ENCODE measurements around the gene GPX6. TPM values are rescaled to one million over a fixed set of nuclear protein-coding genes. Genes with fewer than 3 reads are reported as not detected.

GPX6 gene
- total RNA-seq, 1 experiment from 2014 or later = not detected

DNA sequence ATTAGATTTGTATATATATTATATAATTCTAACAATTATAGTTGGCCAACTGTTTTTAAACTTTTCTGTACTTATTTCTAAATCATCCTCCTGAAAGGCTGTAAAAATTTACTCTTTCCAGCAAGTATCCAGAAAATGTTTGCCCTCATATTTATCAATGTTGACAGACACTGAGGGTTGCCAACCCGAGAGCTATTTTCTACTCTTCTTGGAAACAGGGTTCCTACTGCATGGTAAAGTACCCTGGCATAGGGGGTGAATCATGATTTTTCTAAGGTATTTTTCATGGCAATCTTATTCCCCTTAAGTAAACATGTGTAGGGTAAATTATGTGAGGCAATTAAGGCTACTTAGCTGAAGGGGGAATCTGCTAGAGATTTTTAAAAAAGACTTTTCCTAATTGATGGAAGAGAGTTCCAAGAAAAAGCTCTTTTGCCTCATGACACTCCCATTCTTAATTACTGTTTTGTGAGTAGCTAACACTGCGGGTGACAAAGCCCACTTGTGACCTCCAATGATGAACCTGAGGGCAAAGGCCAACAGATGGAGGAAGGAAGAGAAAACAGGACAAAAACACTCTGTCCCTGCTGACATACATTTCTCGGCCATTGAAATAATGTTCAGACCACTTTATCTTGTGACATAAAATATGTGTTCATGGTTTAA is 48.0 kb upstream of the GPX6 start:
- Histone ChIP-seq H3K36me3 (ENCODE audit: control insufficient read depth in 1 of 2, insufficient read depth in 2 of 2, low read length in 2 of 2) (no peaks in the 10 kb centered on the region), H3K27ac (ENCODE audit: low read depth, low read length) (no peak overlapping the region), H3K4me3 (replicated peaks in 1 of 2; ENCODE audit: low read depth in 1 of 2, low read length in 2 of 2) (no peak overlapping the region), H2AFZ (ENCODE audit: low read depth, low read length, poor library complexity, severe bottlenecking) (no peak overlapping the region), H3K9me3 (ENCODE audit: control insufficient read depth in 1 of 2, insufficient read depth in 1 of 2, low read depth in 1 of 2, low read length in 2 of 2) (no peaks in the 10 kb centered on the region), H3K4me1 (ENCODE audit: control insufficient read depth in 1 of 2, insufficient read depth in 2 of 2, low read length in 2 of 2) (no peaks in the 10 kb centered on the region), H4K20me1 (ENCODE audit: insufficient read depth) (no peaks in the 10 kb centered on the region), H3K27me3 (ENCODE audit: insufficient read depth, low read length) (no peaks in the 10 kb centered on the region), H3K9ac (ENCODE audit: low read length) (no peak overlapping the region), H3K4me2 (ENCODE audit: low read length) (no peak overlapping the region), H3K79me2 (ENCODE audit: insufficient read depth, low read length) (no peaks in the 10 kb centered on the region), H3K9me2 (ENCODE audit: insufficient read depth) (no peaks in the 10 kb centered on the region; the same call in 1 of the 2 replicates)
- BruUV-seq (replicated peaks) = no TSS peak
- no peak for TF ChIP-seq ZFX (IDR thresholded peaks at IDR 0.05)
- TF ChIP-seq POLR2A (IDR thresholded peaks at IDR 0.05; ENCODE audit: borderline replicate concordance, extremely low read depth, insufficient read depth, insufficient read length) = no peak
- no peak for TF ChIP-seq ZNF274 (IDR thresholded peaks at IDR 0.05; ENCODE audit: low read depth, low read length)
- TF ChIP-seq POLR2AphosphoS5 (IDR thresholded peaks at IDR 0.05; ENCODE audit: low read depth, low read length) = no peak
- no peak for TF ChIP-seq EZH2 (IDR thresholded peaks at IDR 0.05)
- no peak for TF ChIP-seq CEBPB (IDR thresholded peaks at IDR 0.05; ENCODE audit: low read depth)
- TF ChIP-seq FOSL1 (IDR thresholded peaks at IDR 0.05; ENCODE audit: low read depth) = no peak
- TF ChIP-seq, protein P1, sequence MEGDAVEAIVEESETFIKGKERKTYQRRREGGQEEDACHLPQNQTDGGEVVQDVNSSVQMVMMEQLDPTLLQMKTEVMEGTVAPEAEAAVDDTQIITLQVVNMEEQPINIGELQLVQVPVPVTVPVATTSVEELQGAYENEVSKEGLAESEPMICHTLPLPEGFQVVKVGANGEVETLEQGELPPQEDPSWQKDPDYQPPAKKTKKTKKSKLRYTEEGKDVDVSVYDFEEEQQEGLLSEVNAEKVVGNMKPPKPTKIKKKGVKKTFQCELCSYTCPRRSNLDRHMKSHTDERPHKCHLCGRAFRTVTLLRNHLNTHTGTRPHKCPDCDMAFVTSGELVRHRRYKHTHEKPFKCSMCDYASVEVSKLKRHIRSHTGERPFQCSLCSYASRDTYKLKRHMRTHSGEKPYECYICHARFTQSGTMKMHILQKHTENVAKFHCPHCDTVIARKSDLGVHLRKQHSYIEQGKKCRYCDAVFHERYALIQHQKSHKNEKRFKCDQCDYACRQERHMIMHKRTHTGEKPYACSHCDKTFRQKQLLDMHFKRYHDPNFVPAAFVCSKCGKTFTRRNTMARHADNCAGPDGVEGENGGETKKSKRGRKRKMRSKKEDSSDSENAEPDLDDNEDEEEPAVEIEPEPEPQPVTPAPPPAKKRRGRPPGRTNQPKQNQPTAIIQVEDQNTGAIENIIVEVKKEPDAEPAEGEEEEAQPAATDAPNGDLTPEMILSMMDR (IDR thresholded peaks at IDR 0.05 in 2 of 3, conservative IDR thresholded peaks at IDR 0.05 in 1 of 3; ENCODE audit: borderline replicate concordance in 1 of 3, insufficient read depth in 1 of 3, low read depth in 2 of 3, low read length in 2 of 3) = no peak
- TF ChIP-seq SRF (IDR thresholded peaks at IDR 0.05; ENCODE audit: low read depth) = no peak
- TF ChIP-seq, protein P2, sequence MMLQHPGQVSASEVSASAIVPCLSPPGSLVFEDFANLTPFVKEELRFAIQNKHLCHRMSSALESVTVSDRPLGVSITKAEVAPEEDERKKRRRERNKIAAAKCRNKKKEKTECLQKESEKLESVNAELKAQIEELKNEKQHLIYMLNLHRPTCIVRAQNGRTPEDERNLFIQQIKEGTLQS (IDR thresholded peaks at IDR 0.05) = no peak
- TF ChIP-seq RAD21 (IDR thresholded peaks at IDR 0.05; ENCODE audit: low read depth) = no peak
- no peak for TF ChIP-seq EZH2phosphoT487 (IDR thresholded peaks at IDR 0.05; ENCODE audit: borderline replicate concordance)
- no peak for TF ChIP-seq JUND (IDR thresholded peaks at IDR 0.05)
- TF ChIP-seq EGR1 (IDR thresholded peaks at IDR 0.05; ENCODE audit: low read depth) = no peak
- no peak for TF ChIP-seq SP1 (IDR thresholded peaks at IDR 0.05; ENCODE audit: low read depth)
- TF ChIP-seq, protein P3, sequence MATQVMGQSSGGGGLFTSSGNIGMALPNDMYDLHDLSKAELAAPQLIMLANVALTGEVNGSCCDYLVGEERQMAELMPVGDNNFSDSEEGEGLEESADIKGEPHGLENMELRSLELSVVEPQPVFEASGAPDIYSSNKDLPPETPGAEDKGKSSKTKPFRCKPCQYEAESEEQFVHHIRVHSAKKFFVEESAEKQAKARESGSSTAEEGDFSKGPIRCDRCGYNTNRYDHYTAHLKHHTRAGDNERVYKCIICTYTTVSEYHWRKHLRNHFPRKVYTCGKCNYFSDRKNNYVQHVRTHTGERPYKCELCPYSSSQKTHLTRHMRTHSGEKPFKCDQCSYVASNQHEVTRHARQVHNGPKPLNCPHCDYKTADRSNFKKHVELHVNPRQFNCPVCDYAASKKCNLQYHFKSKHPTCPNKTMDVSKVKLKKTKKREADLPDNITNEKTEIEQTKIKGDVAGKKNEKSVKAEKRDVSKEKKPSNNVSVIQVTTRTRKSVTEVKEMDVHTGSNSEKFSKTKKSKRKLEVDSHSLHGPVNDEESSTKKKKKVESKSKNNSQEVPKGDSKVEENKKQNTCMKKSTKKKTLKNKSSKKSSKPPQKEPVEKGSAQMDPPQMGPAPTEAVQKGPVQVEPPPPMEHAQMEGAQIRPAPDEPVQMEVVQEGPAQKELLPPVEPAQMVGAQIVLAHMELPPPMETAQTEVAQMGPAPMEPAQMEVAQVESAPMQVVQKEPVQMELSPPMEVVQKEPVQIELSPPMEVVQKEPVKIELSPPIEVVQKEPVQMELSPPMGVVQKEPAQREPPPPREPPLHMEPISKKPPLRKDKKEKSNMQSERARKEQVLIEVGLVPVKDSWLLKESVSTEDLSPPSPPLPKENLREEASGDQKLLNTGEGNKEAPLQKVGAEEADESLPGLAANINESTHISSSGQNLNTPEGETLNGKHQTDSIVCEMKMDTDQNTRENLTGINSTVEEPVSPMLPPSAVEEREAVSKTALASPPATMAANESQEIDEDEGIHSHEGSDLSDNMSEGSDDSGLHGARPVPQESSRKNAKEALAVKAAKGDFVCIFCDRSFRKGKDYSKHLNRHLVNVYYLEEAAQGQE (IDR thresholded peaks at IDR 0.05; ENCODE audit: low read depth) = no peak
- no peak for TF ChIP-seq SIN3A (IDR thresholded peaks at IDR 0.05; ENCODE audit: low read depth)
- TF ChIP-seq ZBTB33 (IDR thresholded peaks at IDR 0.05; ENCODE audit: extremely low read depth, insufficient replicate concordance, low read length) = no peak
- TF ChIP-seq YY1 (IDR thresholded peaks at IDR 0.05; ENCODE audit: extremely low read depth, insufficient replicate concordance, low read depth, low read length) = no peak
- DNase-seq (ENCODE audit: low read depth, low spot score) (no peak), ATAC-seq (no peak)
- ChIA-PET CTCF (no interaction called here), RAD21 (ENCODE audit: low non-redundant PET in 1 of 2, low total read pairs in 2 of 2, uncharacterized antibody in 2 of 2, unreplicated experiment in 2 of 2) (no interaction called here), POLR2A (no interaction called here)
- intact Hi-C loops (cut with micrococcal nuclease) = no loop called here

Measured in HCT116 (cell line).